Measurements from ENCODE around the gene ZNF217.
"Not testable (repeated sequence)": the region's sequence is repeated elsewhere in the genome, so short reads cannot be mapped to it uniquely, and the experiment has no call there.

DNA sequence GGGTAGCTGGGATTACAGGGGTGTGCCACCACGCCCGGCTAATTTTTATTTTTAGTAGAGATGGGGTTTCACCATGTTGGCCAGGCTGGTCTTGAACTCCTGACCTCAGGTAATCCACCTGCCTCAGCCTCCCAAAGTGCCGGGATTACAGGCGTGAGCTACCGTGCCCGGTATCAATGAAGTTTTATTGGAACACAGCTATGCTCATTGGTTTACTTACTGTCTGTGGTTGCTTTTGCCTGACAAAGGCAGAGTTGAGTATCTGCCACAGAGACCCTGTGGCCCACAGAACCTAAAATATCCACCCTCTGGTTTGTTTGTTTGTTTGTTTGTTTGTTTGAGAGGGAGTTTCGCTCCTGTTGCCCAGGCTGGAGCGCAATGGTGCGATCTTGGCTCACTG, 43.7 kb upstream of the ZNF217 start:
- not testable (repeated sequence) for TF ChIP-seq POLR2A, EP300, POLR2AphosphoS5 (IDR thresholded peaks at IDR 0.05)
- TF ChIP-seq, protein P1, sequence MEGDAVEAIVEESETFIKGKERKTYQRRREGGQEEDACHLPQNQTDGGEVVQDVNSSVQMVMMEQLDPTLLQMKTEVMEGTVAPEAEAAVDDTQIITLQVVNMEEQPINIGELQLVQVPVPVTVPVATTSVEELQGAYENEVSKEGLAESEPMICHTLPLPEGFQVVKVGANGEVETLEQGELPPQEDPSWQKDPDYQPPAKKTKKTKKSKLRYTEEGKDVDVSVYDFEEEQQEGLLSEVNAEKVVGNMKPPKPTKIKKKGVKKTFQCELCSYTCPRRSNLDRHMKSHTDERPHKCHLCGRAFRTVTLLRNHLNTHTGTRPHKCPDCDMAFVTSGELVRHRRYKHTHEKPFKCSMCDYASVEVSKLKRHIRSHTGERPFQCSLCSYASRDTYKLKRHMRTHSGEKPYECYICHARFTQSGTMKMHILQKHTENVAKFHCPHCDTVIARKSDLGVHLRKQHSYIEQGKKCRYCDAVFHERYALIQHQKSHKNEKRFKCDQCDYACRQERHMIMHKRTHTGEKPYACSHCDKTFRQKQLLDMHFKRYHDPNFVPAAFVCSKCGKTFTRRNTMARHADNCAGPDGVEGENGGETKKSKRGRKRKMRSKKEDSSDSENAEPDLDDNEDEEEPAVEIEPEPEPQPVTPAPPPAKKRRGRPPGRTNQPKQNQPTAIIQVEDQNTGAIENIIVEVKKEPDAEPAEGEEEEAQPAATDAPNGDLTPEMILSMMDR (IDR thresholded peaks at IDR 0.05) = not testable (repeated sequence)

Data from upper lobe of left lung (tissue), 4 donors.